GM21717 (cell line): ENCODE data around the gene DCAF6.
A peak's percentile ranks its signal among the peaks of the same experiment; 100 is the strongest.

Source experiments
- ATAC-seq: cut with Tn5 transposase; IDR thresholded peaks from one replicate; pipeline ENCODE4 v1.9.1; 2021; ENCODE audit warnings: mild to moderate bottlenecking, moderate library complexity; ENCODE audit not compliant: unreplicated experiment

DCAF6 gene

DNA sequence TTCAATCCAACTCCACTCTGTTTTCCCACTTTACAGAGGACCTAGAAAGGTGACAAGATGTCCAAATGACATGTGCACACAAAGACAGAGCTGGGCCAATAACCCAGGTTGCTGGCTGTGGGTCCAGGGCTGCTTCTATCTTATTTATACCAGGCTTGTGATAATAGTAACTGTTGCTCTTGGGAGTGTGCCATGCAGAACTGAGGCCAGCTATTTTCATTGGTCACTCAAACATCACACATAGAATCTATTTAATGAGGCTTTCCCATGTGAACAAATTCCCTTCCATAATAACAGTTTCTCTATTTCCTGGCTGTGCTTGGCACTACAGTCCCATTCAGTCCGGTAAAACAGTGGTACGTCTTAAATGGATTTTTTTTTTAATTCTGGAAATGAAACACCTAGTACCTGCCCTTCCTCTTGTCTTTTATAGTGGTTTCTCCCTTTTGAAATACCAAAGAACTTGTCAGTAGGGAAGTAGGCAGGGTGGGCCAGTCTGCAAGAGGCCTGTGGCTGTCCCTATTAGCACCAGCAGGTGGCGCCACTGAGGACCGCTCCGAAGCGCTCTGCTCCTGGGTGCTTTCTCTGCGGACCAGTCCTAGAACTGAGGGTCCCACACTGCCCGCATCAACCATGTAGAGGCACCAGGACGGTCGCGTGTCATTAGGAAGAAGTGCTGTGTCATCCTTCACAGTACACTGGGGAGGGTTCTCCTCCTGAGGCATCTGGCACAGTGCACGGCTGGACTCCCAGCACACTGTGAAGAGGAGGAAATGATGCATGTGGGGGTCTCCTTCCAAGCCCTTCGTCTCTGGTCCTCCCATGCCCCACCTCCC is 148.1 kb downstream of the DCAF6 start:
- ATAC-seq = peak; percentile 65

DNA sequence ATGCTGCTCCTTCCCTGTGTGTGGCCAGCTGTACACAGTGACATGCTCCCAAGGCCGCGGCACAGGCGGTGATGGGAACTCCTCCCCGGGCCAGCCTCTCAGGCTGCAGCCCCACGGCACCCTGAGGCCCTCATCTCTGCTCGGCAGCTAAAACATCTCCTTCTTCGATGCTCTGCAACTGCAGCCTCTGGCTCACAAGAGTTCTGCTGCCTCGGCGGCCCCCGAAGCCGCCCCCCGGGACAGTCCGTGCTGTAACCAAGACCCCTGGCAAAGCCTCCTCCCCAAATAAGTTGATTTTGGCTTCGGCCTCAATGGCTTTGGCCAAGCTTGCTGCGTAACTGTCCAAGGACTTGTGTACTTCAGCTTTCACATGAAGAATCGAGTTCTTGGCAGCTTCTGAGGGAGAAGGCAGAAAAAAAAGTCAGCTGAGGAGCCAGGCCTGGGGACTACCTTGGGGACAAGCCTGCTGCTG is 149.0 kb downstream of the DCAF6 start:
- no peak for ATAC-seq

DNA sequence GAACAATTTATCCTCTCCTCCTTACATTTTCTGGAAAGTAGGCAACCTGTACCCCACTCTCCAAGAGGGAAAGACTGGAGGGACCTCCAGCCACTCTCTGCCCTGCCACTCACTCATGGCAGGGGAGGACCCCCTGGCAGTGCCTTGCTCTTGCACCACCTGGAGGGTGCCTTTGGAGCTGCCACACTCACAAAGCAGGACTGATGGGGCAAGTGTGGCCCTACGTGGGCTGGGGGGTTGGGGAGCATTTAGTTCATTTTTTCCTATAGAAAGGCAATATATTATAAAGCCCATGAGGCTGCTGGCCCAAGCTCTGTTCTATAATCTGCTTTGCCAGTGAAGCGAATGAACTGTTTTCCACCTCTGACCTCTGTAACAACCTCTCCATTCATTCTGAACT is 150.0 kb downstream of the DCAF6 start:
- ATAC-seq = no peak

GRCh38 chr1:168087696-168088095 is 151.2 kb downstream of the DCAF6 start:
- no peak for ATAC-seq

DNA sequence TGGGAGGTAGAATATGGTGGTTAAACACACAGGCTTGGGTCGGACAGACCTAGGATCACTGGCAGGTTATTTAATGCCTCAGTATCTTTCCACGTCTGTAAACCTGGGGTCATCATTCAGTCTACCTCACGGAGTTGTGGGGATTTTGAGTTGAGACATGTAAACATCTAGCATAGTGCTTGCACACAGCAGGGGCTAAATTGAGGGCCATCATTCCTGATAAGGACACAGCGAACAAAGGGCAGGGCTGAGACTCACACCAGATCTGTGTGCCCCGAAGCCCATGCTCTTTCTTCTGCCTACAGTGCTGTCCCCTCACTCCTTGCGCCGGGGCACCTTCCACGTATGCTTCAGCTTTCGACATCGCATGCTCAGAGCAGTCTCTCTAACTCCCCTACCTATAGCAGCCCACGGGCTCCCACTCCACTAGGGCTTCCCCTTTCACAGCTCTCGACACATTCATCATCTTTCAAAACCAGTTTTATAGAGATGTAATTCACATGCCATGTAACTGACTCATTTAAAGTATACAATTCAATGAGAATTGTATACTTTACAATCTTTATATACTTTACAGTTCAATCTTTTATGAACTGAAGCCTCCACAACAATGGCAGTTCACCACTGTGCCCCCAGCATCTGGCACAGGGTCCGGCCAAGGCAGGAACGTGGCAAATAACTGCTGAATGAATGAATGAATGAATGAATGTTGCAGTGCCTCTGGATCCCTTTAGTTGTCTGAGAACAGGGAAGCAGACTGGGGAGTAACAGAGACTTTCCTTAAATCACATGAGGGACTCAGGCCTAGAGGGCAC is 152.2 kb downstream of the DCAF6 start:
- no peak for ATAC-seq

DNA sequence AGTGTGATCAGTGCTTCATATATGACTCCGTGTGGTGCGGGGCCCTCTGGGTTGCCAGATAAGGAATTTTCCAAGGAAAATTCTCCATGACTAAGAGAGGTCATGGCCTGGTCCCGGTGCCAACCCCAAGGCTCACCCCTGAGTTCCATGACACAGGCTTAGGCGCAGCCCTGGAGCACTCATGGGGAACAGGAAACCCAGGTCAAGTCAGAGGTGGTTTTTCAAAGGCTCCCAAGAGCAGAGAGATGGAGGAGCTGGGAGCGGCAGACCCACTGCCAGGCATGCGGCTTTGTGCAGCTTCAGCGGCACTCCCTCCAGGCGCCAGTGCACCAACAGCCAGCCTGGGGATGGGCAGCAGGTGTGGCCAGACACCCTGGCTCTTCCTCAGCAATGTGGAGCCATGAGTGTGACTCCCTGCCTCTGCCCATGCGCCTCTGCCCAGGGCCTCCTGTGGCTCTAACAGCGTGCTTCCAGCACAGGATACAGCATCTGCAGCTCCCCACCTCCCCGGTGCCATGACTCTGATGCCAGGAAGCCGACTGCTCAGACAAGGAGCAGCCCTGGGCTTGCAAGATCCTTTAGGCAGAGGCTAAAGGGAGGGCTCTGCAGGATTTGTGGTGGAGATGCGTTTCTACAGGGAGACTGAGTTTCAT is 153.0 kb downstream of the DCAF6 start:
- no peak for ATAC-seq

DNA sequence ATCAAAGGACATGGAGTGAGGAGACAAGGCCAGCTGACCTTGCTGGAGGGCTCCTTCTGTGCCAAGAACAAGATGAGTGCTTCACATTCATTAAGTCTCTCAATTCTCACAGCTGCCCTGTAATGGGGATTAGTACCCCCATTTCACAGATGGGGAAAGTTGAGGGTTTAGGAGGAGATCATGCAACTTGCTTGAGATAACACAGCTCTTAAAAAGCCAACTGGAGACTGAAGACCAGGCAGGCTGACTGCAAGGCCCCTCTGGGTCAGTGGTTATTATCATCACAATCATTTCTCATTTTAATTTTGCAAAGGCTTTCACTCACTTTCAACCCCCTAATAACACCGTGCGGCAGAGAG is 153.5 kb downstream of the DCAF6 start:
- ATAC-seq = no peak

- ATAC-seq = no peak
Observed at GRCh38 chr1:168090395-168090794, 153.9 kb downstream of the DCAF6 start.

DNA sequence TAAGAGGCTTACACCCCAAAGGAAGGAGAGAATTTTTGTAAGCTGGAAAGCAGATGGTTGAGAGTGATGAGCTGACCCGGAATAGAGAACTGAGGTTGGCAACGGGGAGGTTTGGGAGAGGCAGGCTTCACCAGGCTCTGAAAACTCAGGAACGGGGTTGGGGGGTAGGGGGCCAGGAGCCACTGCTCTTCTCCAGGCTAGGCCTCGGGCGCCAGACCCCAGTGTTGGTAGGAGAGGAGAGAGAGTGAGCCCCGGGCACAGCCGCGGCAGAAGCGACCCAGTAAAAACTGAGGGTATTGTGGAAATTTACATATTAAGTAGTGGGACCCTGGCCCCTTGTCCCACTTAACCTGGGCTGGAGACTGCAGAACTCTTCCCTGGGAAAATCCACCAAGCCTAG is 154.6 kb downstream of the DCAF6 start:
- no peak for ATAC-seq

- ATAC-seq = no peak
Observed at GRCh38 chr1:168091720-168092550, 155.5 kb downstream of the DCAF6 start.

GRCh38 chr1:168092566-168093355 is 156.3 kb downstream of the DCAF6 start:
- no peak for ATAC-seq

- no peak for ATAC-seq
Observed at GRCh38 chr1:168093616-168094015, 157.1 kb downstream of the DCAF6 start.

- ATAC-seq = no peak
Observed at GRCh38 chr1:168095476-168095875, 159.0 kb downstream of the DCAF6 start.

DNA sequence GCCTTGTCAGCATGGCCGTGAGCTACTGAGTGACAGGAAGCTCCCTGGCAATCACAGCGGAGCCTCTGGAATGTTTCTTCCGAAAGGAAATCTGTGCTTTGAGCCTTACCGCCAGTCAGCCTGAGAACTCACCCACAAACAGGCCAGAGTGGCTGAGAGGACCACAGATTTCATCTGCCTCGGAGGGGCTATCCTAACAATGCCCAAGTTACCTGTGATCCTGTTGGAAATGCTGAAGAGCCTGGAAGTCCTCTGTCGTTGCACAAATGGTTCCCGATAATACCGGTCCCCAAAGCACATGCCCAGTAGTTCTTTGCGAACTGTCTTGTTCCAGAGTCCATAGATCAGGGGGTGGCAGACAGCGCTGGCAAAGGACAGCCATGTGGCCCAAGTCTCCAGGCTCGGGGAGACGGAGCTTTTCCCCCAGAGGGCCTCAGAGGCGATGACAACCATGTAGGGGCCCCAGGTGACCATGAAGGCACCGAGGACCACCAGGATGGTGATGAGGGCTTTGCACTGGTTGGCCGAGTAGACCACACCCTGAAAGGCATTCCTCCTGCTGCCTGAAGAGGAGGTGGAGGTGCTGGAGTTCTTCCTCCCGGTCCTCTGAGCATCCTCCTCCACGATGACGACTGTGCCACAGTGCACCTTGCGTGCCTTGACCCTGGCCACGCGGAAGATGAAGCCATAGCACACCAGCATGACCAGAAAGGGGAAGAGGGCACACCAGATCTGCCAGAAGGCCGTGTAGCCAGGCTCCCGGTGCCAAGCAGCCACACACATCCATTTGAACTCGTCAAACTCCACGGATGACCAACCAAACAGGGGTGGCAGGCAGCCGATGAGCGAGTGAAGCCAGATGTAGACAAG is 160.0 kb downstream of the DCAF6 start:
- no peak for ATAC-seq

DNA sequence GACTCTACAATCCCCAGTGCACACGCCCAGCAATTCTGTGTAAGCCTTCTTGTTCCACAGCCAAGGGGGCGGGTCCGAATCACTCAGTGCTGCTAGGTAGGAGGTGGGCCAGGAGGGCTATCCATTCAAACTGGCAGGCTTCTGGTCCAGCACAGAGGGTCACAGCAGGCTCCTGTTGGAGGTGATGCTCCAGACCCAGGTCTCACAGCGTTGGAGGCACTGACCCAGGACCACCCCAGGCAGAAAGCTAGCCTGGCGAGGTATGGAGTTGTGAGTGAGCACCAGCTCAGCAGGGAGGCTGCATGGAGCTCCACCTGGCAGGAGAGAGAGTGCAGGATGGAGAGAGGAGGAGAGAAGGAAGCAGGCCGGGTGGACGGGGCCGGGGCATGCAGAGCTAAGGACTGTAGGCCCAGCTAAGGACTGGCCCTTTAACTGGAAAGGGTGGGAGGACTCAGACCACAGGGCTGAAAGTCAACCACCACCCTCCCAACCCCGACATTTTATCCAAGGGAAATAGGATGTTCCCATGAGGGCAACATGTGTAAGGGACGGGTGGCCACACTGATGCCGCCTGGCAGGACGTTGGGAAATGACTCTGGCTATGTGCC is 161.5 kb downstream of the DCAF6 start:
- no peak for ATAC-seq

GRCh38 chr1:168098534-168099320 is 162.2 kb downstream of the DCAF6 start:
- ATAC-seq = no peak

- no peak for ATAC-seq
Observed at GRCh38 chr1:168099337-168099801, 162.9 kb downstream of the DCAF6 start.
